H1 (cell line): ENCODE measurements around the gene AGAP1. TPM values are rescaled to one million over a fixed set of nuclear protein-coding genes. Genes with fewer than 3 reads are reported as not detected.

Source experiments
- CTCF ChIA-PET: fragments of 300-600 bp; sonication (Branson Sonifier 250); formaldehyde crosslinking; loops from one replicate; lab custom pipeline; 2021; ENCODE audit not compliant: partially characterized antibody; lab: Charles Lee
- POLR2A ChIA-PET: fragments of 300-600 bp; sonication (Branson Sonifier 250); formaldehyde crosslinking; loops from one replicate; lab custom pipeline; 2021; ENCODE audit warnings: inconsistent platforms; ENCODE audit not compliant: partially characterized antibody; lab: Charles Lee
- DNase-seq, 2 experiments: peaks; one replicate each; pipeline versions ENCODE4 v3.0.0 to v3.0.0-alpha.2; 2010 to 2022; ENCODE audit warnings: low spot score in 2 of 2, low read depth in 1 of 2, mixed read lengths in 1 of 2
- FAIRE-seq: peaks from 2 replicates; lab custom pipeline; 2011; peaks lifted over from hg19 to GRCh38; lab: Jason Lieb, UNC
- H2AFZ ChIP-seq: 2 replicates; pipeline ENCODE4 v1.8.1; 2012; ENCODE audit warnings: low read length, inconsistent platforms
- H2AK5ac ChIP-seq: 2 replicates; pipeline ENCODE4 v1.6.1; 2013; ENCODE audit warnings: low read depth, low read length
- H2BK120ac ChIP-seq: replicated peaks from 2 replicates; pipeline ENCODE3; 2013; ENCODE audit warnings: low read depth, low read length, inconsistent platforms
- H2BK12ac ChIP-seq: 2 replicates; pipeline ENCODE4 v1.6.1; 2013; ENCODE audit warnings: low read depth, low read length
- H2BK15ac ChIP-seq: 2 replicates; pipeline ENCODE4 v1.6.1; 2013; ENCODE audit warnings: low read length
- H2BK20ac ChIP-seq: 2 replicates; pipeline ENCODE4 v1.6.1; 2013; ENCODE audit warnings: low read length
- H2BK5ac ChIP-seq: 2 replicates; pipeline ENCODE4 v1.6.1; 2013; ENCODE audit warnings: low read depth, low read length
- H3K14ac ChIP-seq: 2 replicates; pipeline ENCODE4 v1.6.1; 2013; ENCODE audit warnings: inconsistent platforms; ENCODE audit not compliant: insufficient read length
- H3K18ac ChIP-seq: 2 replicates; pipeline ENCODE4 v1.6.1; 2013; ENCODE audit warnings: low read length; ENCODE audit errors: extremely low read depth
- H3K23ac ChIP-seq: 2 replicates; pipeline ENCODE4 v1.6.1; 2013; ENCODE audit warnings: inconsistent platforms; ENCODE audit not compliant: insufficient read length
- H3K23me2 ChIP-seq: 2 replicates; pipeline ENCODE4 v1.6.1; 2013; ENCODE audit warnings: low read depth, low read length
- H3K27ac ChIP-seq: 2 replicates; pipeline ENCODE4 v1.6.1; 2011; ENCODE audit warnings: low read depth, low read length, inconsistent platforms
- H3K27me3 ChIP-seq, 4 experiments: replicated peaks in 1 of 4; 1 replicate in 1 of 4; 2 replicates in 3 of 4; pipeline versions ENCODE4 v1.6.1 to v1.8.1; 2011 to 2013; ENCODE audit warnings: low read length in 3 of 4, mild to moderate bottlenecking in 3 of 4, inconsistent platforms in 2 of 4, mixed read lengths in 2 of 4, moderate library complexity in 1 of 4; ENCODE audit not compliant: control insufficient read depth in 3 of 4, insufficient read depth in 3 of 4; ENCODE audit errors: extremely low read depth in 1 of 4
- H3K36me3 ChIP-seq, 4 experiments: 2 replicates each; pipeline versions ENCODE4 v1.6.1 to v1.8.1; 2011 to 2013; ENCODE audit warnings: mild to moderate bottlenecking in 4 of 4, low read length in 3 of 4, moderate library complexity in 2 of 4, control low read depth in 1 of 4, inconsistent platforms in 1 of 4; ENCODE audit not compliant: insufficient read depth in 4 of 4, control insufficient read depth in 2 of 4
- H3K4ac ChIP-seq: replicated peaks from 2 replicates; pipeline ENCODE3; 2013; ENCODE audit warnings: low read length, low read depth, mixed read lengths, inconsistent platforms; ENCODE audit not compliant: insufficient read length
- H3K4me1 ChIP-seq, 4 experiments: replicated peaks in 1 of 4; 1 replicate in 1 of 4; 2 replicates in 3 of 4; pipeline versions ENCODE4 v1.6.1 to v1.8.1; 2011 to 2013; ENCODE audit warnings: low read length in 3 of 4, inconsistent platforms in 2 of 4, mixed read lengths in 1 of 4; ENCODE audit not compliant: insufficient read depth in 4 of 4, control insufficient read depth in 3 of 4
- H3K4me2 ChIP-seq, 2 experiments: 2 replicates each; pipeline versions ENCODE4 v1.6.1 to v1.8.1; 2011 to 2013; ENCODE audit warnings: low read depth in 2 of 2, low read length in 2 of 2, control low read depth in 1 of 2, inconsistent platforms in 1 of 2, mild to moderate bottlenecking in 1 of 2; ENCODE audit not compliant: insufficient read depth in 1 of 2
- H3K4me3 ChIP-seq, 4 experiments: fragments of 200-600, 300-600 bp in 1 of 4; sonication (generic), shearing (Covaris generic), sonication (Bioruptor Twin) in 1 of 4; 2 replicates each; pipeline versions ENCODE4 v1.5.1 to v1.8.1; 2011 to 2016; ENCODE audit warnings: low read length in 4 of 4, low read depth in 3 of 4, control low read depth in 2 of 4, inconsistent platforms in 2 of 4, mild to moderate bottlenecking in 2 of 4, mixed read lengths in 1 of 4, moderate library complexity in 1 of 4; ENCODE audit not compliant: insufficient read depth in 2 of 4; ENCODE audit errors: extremely low read depth in 1 of 4
- H3K56ac ChIP-seq: replicated peaks from 2 replicates; pipeline ENCODE3; 2013; ENCODE audit warnings: low read depth, mild to moderate bottlenecking, mixed read lengths, low read length, inconsistent platforms; ENCODE audit not compliant: insufficient read length
- H3K79me1 ChIP-seq: 2 replicates; pipeline ENCODE4 v1.6.1; 2013; ENCODE audit warnings: low read depth, low read length, control low read depth
- H3K79me2 ChIP-seq, 2 experiments: 2 replicates each; pipeline versions ENCODE4 v1.6.1 to v1.8.1; 2012 to 2013; ENCODE audit warnings: low read length in 2 of 2, mild to moderate bottlenecking in 2 of 2, inconsistent platforms in 1 of 2; ENCODE audit not compliant: insufficient read depth in 2 of 2, control insufficient read depth in 1 of 2
- H3K9ac ChIP-seq, 4 experiments: replicated peaks in 1 of 4; 1 replicate in 1 of 4; 2 replicates in 3 of 4; pipeline versions ENCODE4 v1.6.1 to v1.8.1; 2011 to 2013; ENCODE audit warnings: low read depth in 3 of 4, low read length in 3 of 4, control low read depth in 2 of 4, mild to moderate bottlenecking in 2 of 4, moderate library complexity in 2 of 4, inconsistent platforms in 1 of 4; ENCODE audit errors: extremely low read depth in 1 of 4
- H3K9me3 ChIP-seq, 2 experiments: 2 replicates each; pipeline versions ENCODE4 v1.6.1 to v1.8.1; 2012 to 2013; ENCODE audit warnings: mild to moderate bottlenecking in 2 of 2, moderate library complexity in 2 of 2, control low read depth in 1 of 2, inconsistent platforms in 1 of 2, low read depth in 1 of 2, low read length in 1 of 2, mixed read lengths in 1 of 2; ENCODE audit not compliant: insufficient read depth in 2 of 2
- H4K20me1 ChIP-seq, 2 experiments: replicated peaks in 1 of 2; 2 replicates each; pipeline versions ENCODE3 to v1.8.1; 2011 to 2013; ENCODE audit warnings: inconsistent platforms in 2 of 2, low read length in 2 of 2, mild to moderate bottlenecking in 1 of 2; ENCODE audit not compliant: insufficient read depth in 2 of 2, control insufficient read depth in 1 of 2
- H4K5ac ChIP-seq: 2 replicates; pipeline ENCODE4 v1.6.1; 2013; ENCODE audit warnings: low read length, low read depth, mixed read lengths, inconsistent platforms; ENCODE audit not compliant: insufficient read length
- H4K8ac ChIP-seq: 2 replicates; pipeline ENCODE4 v1.8.0; 2013; ENCODE audit warnings: mild to moderate bottlenecking, moderate library complexity, low read length, inconsistent platforms; ENCODE audit not compliant: insufficient read depth; ENCODE audit errors: extremely low read depth
- H4K91ac ChIP-seq: replicated peaks from 2 replicates; pipeline ENCODE3; 2013; ENCODE audit warnings: low read length, mixed read lengths, inconsistent platforms; ENCODE audit not compliant: insufficient read length
- CREB1 ChIP-seq: IDR thresholded peaks from 2 replicates; pipeline ENCODE4 v1.6.1; 2012; ENCODE audit warnings: inconsistent platforms
- EZH2 ChIP-seq: fragments of 200-600 bp; sonication (generic); IDR thresholded peaks from 2 replicates; pipeline ENCODE4 v1.7.1; 2012; ENCODE audit warnings: low read depth, mild to moderate bottlenecking, moderate library complexity, low read length, inconsistent platforms; ENCODE audit not compliant: severe bottlenecking
- HDAC6 ChIP-seq: IDR thresholded peaks from one replicate; pipeline ENCODE4 v1.7.1; 2012; ENCODE audit warnings: low read depth, mild to moderate bottlenecking, inconsistent platforms, low read length, moderate library complexity
- PHF8 ChIP-seq: fragments of 200-600 bp; sonication (generic); conservative IDR thresholded peaks from 2 replicates; pipeline ENCODE4 v1.7.1; 2012; ENCODE audit warnings: low read depth, mild to moderate bottlenecking, inconsistent platforms, low read length, moderate library complexity
- SIX5 ChIP-seq: IDR thresholded peaks from 2 replicates; pipeline ENCODE4 v1.6.1; 2011; ENCODE audit warnings: mild to moderate bottlenecking, low read depth, low read length
- TAF7 ChIP-seq: optimal IDR thresholded peaks from 2 replicates; pipeline ENCODE3; 2011; ENCODE audit warnings: low read depth, mild to moderate bottlenecking, inconsistent platforms, low read length, moderate library complexity, borderline replicate concordance
- WGBS, 2 experiments: shearing (Covaris generic) in 1 of 2; methylation state at CpG; one replicate each; pipeline versions ENCODE4 v1.1.6 to v1.1.7; 2013 to 2015; ENCODE audit warnings: low lambda C conversion rate in 2 of 2, mixed read lengths in 2 of 2, inconsistent platforms in 1 of 2, low coverage in 1 of 2, missing lambda C conversion rate in 1 of 2; ENCODE audit not compliant: insufficient replicate concordance in 2 of 2, insufficient coverage in 1 of 2, insufficient read length in 1 of 2; ENCODE audit errors: extremely low coverage in 1 of 2, missing lambda C conversion rate in 1 of 2; 5-methylcytosine and 5-hydroxymethylcytosine counted together
- polyA plus RNA-seq, 7 experiments: library from polyadenylated mRNA; depleted of rRNA in 3 of 7; stranded (reverse) in 5 of 7; unstranded in 2 of 7; fragments of >200 nt in 5 of 7; fragments of 200-250 nt in 2 of 7; gene quantifications; 1 replicate in 5 of 7; 2 replicates in 1 of 7; 4 replicates in 1 of 7; pipeline versions ENCODE4 v1.2.1 to v1.2.3, GENCODE V29; 2011 to 2013; ENCODE audit warnings: missing spikeins in 2 of 7, mixed read lengths in 2 of 7
- total RNA-seq: library from RNA; stranded (reverse); fragmentation: NEBNext Ultra II Directional; extraction: Animal tissue kit (Norgen Biotek cat#: 25700); gene quantifications from 2 replicates; pipeline ENCODE4 v1.2.1, GENCODE V29; 2021

Gene AGAP1
- total and polyA plus RNA-seq, 2 of the 8 experiments (the other 6 are each of a cell fraction or from before 2014, with no cell fraction given), result 18.1 to 39.4 TPM

DNA sequence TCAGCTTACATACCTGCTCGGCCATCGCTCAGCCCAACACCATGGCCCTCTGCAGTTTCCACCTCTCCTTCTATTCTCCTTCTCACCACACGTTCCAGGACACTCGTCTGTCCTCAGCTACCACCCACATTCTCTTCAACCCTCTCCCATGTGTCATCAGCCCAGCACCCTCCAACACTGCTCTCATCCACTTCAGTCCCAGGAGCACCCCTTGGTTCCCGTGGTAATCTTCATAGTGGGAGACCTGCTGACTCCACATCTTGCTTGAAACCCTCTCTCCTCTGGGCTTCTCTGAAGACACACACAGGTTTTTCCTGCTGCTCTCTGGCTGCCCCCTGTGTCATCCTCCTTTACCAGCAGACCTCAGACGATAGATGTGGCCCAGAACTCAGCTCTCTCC, 445.6 kb downstream of the AGAP1 start:
- no peak overlapping the region for H3K18ac ChIP-seq
- H3K23ac ChIP-seq, result no peak overlapping the region
- H3K27me3 ChIP-seq, result no peaks in the 10 kb centered on the region; a peak in 1 of 7 replicates
- peaks cover 0 to 2% of the 10 kb centered on the region in 2 experiments for H4K20me1 ChIP-seq
- WGBS, 2 experiments, result 88% methylated on average over 6 of the region's 6 CpGs; no CpG with 5 or more reads in 1 of the 2 experiments
- no peaks in the 10 kb centered on the region for H3K79me1 ChIP-seq
- no peak overlapping the region for H4K8ac ChIP-seq
- H3K9ac ChIP-seq, result no peak overlapping the region
- no peak overlapping the region for H3K56ac ChIP-seq
- no peak overlapping the region for H2BK15ac ChIP-seq
- POLR2A ChIA-PET, result interaction anchor here (0.6 kb wide), 1 partner anchor 13 kb away, joined by 3 read pairs; no protein-coding TSS in a partner anchor
- no peak overlapping the region for H3K14ac ChIP-seq
- H3K27ac ChIP-seq, result no peak overlapping the region
- H3K79me2 ChIP-seq, result no peaks in the 10 kb centered on the region
- H3K4me1 ChIP-seq, result no peaks in the 10 kb centered on the region
- FAIRE-seq (no peak), DNase-seq (no peak)
- H2BK12ac ChIP-seq, result no peak overlapping the region
- H3K23me2 ChIP-seq, result no peaks in the 10 kb centered on the region; the same call in 1 of the 2 replicates
- no peak overlapping the region for H4K91ac ChIP-seq
- H2BK20ac ChIP-seq, result no peak overlapping the region
- H2BK5ac ChIP-seq, result no peak overlapping the region
- no peak overlapping the region for H4K5ac ChIP-seq
- no peak for TF ChIP-seq HDAC6
- TF ChIP-seq PHF8, result no peak
- TF ChIP-seq CREB1, result no peak
- TF ChIP-seq TAF7, result no peak
- TF ChIP-seq EZH2, result no peak
- no peak for TF ChIP-seq SIX5
- H3K36me3 ChIP-seq, result 0 out of 8 replicates have a peak, but pooled peaks cover 0 to 3% (median 0%) of the 10 kb centered on the region in 4 experiments
- peaks cover 0 to 5% of the 10 kb centered on the region in 2 experiments; a peak in 1 of 4 replicates for H3K9me3 ChIP-seq
- H3K4me3 ChIP-seq, result no peak overlapping the region
- no peak overlapping the region for H3K4me2 ChIP-seq
- H2AK5ac ChIP-seq, result no peak overlapping the region
- CTCF ChIA-PET, result interaction anchor here (0.7 to 7.7 kb wide), 9 partner anchors 8 to 238 kb away, joined by 3 to 64 read pairs (median 3); no protein-coding TSS in a partner anchor
- H2AFZ ChIP-seq, result no peak overlapping the region
- no peak overlapping the region for H2BK120ac ChIP-seq
- no peak overlapping the region for H3K4ac ChIP-seq
